Measurements from ENCODE around the gene INSM1.

DNA sequence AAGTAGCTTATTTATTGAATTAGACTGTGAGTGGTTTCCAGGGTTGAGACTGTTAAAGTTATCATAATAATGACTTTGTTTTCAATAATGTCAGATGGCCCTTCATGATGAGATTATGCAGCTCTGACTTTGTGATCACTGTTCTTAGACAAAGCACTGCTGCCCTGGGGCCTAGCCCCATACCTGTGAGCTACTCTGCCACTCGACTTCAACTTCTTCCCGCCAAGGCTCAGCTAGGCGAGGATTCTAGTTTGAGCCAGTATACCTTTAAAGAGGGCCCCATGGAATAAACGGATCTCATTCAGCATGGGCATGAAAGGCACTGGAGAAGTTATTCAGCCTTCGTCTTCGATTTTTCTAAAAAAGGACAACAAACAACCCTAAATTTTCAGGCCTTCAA lies 45.0 kb upstream of the INSM1 start:
- TF ChIP-seq ZFP41 (CRISPR knock-in tag; IDR thresholded peaks at IDR 0.05; ENCODE audit: borderline replicate concordance) (no peak), DNMT1 (CRISPR knock-in tag; IDR thresholded peaks at IDR 0.05) (no peak), POLR2G (IDR thresholded peaks at IDR 0.05; ENCODE audit: low read depth, low read length) (no peak), ZNF747 (CRISPR knock-in tag; IDR thresholded peaks at IDR 0.05; ENCODE audit: borderline replicate concordance) (no peak), ZFP90 (CRISPR knock-in tag; IDR thresholded peaks at IDR 0.05; ENCODE audit: borderline replicate concordance) (no peak)
- TF ChIP-seq, protein P1, sequence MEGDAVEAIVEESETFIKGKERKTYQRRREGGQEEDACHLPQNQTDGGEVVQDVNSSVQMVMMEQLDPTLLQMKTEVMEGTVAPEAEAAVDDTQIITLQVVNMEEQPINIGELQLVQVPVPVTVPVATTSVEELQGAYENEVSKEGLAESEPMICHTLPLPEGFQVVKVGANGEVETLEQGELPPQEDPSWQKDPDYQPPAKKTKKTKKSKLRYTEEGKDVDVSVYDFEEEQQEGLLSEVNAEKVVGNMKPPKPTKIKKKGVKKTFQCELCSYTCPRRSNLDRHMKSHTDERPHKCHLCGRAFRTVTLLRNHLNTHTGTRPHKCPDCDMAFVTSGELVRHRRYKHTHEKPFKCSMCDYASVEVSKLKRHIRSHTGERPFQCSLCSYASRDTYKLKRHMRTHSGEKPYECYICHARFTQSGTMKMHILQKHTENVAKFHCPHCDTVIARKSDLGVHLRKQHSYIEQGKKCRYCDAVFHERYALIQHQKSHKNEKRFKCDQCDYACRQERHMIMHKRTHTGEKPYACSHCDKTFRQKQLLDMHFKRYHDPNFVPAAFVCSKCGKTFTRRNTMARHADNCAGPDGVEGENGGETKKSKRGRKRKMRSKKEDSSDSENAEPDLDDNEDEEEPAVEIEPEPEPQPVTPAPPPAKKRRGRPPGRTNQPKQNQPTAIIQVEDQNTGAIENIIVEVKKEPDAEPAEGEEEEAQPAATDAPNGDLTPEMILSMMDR (CRISPR knock-in tag; IDR thresholded peaks at IDR 0.05), result no peak

Measured in HepG2 (cell line).